OCI-LY3 (cell line): Measurements from ENCODE around the gene AADAC.
"Not testable (repeated sequence)": the region's sequence is repeated elsewhere in the genome, so short reads cannot be mapped to it uniquely, and the experiment has no call there.

ENCODE experiments used
- CTCF ChIP-seq: fragments of 200-600, 300-600 bp; sonication (generic); IDR thresholded peaks from 2 replicates; pipeline ENCODE4 v1.5.1; 2014; ENCODE audit warnings: antibody characterized with exemption, low read length, low read depth
- EZH2phosphoT487 ChIP-seq: fragments of 200-600 bp; shearing (Covaris generic); IDR thresholded peaks from 2 replicates; pipeline ENCODE4 v1.6.1; 2018; ENCODE audit warnings: antibody characterized with exemption, mixed run types, low read depth

- not testable (repeated sequence) for TF ChIP-seq CTCF, EZH2phosphoT487
Observed at GRCh38 chr3:151764699-151765098, 49.2 kb upstream of the AADAC start.
